HepG2 (cell line): ENCODE results near the gene TUBB2B.

Experiments used
- EP300 ChIP-seq, 3 experiments: sonication (generic) in 1 of 3; formaldehyde crosslinking in 1 of 3; IDR thresholded peaks; 2 replicates each; pipeline versions ENCODE4 v1.5.1 to v1.6.1; 2011 to 2020; ENCODE audit warnings: low read depth in 2 of 3, low read length in 2 of 3, borderline replicate concordance in 1 of 3, improper control_type of control experiment in 1 of 3, mild to moderate bottlenecking in 1 of 3, missing genetic modification reagents in 1 of 3, moderate library complexity in 1 of 3
- GTF2F1 ChIP-seq: fragments of 150-350 bp; IDR thresholded peaks from 2 replicates; pipeline ENCODE4 v1.6.1; 2014; ENCODE audit warnings: low read length
- HIVEP1 ChIP-seq: sonication (generic); formaldehyde crosslinking; IDR thresholded peaks from 2 replicates; pipeline ENCODE4 v1.4.0; 2020; ENCODE audit warnings: mild to moderate bottlenecking, missing genetic modification reagents
- MAFF ChIP-seq: IDR thresholded peaks from 2 replicates; pipeline ENCODE4 v1.6.1; 2011; ENCODE audit warnings: low read depth, low read length, improper control_type of control experiment
- RXRA ChIP-seq: sonication (generic); formaldehyde crosslinking; IDR thresholded peaks from 2 replicates; pipeline ENCODE4 v1.5.1; 2020; ENCODE audit warnings: missing genetic modification reagents
- ZNF274 ChIP-seq: sonication (generic); formaldehyde crosslinking; IDR thresholded peaks from 2 replicates; pipeline ENCODE4 v1.5.1; 2020; ENCODE audit warnings: mild to moderate bottlenecking, missing genetic modification reagents
- ZNF30 ChIP-seq: sonication (generic); formaldehyde crosslinking; IDR thresholded peaks from 2 replicates; pipeline ENCODE4 v1.5.0; 2020; ENCODE audit warnings: mild to moderate bottlenecking, missing genetic modification reagents
- TF ChIP-seq, protein P1 (sequence below): sonication (generic); formaldehyde crosslinking; IDR thresholded peaks from 2 replicates; pipeline ENCODE4 v1.4.0; 2020; ENCODE audit warnings: mild to moderate bottlenecking, missing genetic modification reagents, borderline replicate concordance
- TF ChIP-seq, protein P2 (sequence below): sonication (generic); formaldehyde crosslinking; IDR thresholded peaks from 2 replicates; pipeline ENCODE4 v1.5.0; 2020; ENCODE audit warnings: mild to moderate bottlenecking, missing genetic modification reagents, moderate library complexity
- TF ChIP-seq, protein P3 (sequence below): sonication (generic); formaldehyde crosslinking; IDR thresholded peaks from 2 replicates; pipeline ENCODE4 v1.8.0; 2022; ENCODE audit warnings: mild to moderate bottlenecking, missing genetic modification reagents; ENCODE audit not compliant: insufficient replicate concordance
- TF ChIP-seq, protein P4 (sequence below): sonication (generic); formaldehyde crosslinking; IDR thresholded peaks from 2 replicates; pipeline ENCODE4 v1.4.0; 2020; ENCODE audit warnings: mild to moderate bottlenecking, missing genetic modification reagents

DNA sequence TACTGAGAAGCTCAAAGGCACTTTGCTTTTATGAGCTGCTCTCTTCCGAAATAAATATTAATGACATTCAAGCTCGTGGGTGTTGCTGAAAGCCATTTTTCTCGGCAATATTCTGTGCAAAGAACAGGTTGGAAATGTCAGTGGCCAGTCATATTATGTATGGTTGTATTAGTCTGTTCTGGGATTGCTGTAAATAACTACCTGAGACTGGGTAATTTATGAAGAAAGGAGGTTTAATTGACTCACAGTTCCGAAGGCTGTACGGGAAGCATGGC lies 32.1 kb downstream of the TUBB2B start:
- TF ChIP-seq, protein P1, sequence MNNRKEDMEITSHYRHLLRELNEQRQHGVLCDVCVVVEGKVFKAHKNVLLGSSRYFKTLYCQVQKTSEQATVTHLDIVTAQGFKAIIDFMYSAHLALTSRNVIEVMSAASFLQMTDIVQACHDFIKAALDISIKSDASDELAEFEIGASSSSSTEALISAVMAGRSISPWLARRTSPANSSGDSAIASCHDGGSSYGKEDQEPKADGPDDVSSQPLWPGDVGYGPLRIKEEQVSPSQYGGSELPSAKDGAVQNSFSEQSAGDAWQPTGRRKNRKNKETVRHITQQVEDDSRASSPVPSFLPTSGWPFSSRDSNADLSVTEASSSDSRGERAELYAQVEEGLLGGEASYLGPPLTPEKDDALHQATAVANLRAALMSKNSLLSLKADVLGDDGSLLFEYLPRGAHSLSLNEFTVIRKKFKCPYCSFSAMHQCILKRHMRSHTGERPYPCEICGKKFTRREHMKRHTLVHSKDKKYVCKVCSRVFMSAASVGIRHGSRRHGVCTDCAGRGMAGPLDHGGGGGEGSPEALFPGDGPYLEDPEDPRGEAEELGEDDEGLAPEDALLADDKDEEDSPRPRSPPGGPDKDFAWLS (CRISPR knock-in tag): no peak
- TF ChIP-seq GTF2F1 (no peak), HIVEP1 (CRISPR knock-in tag) (no peak), ZNF274 (CRISPR knock-in tag) (no peak; the same call in 1 of the 2 replicates), MAFF (no peak), EP300 (IDR thresholded peaks at IDR 0.05; ENCODE audit: low read depth in 2 of 2, low read length in 2 of 2) (no peak), EP300 (CRISPR knock-in tag; IDR thresholded peaks at IDR 0.05; ENCODE audit: borderline replicate concordance) (no peak), ZNF30 (no peak), RXRA (CRISPR knock-in tag) (no peak)
- TF ChIP-seq, protein P2, sequence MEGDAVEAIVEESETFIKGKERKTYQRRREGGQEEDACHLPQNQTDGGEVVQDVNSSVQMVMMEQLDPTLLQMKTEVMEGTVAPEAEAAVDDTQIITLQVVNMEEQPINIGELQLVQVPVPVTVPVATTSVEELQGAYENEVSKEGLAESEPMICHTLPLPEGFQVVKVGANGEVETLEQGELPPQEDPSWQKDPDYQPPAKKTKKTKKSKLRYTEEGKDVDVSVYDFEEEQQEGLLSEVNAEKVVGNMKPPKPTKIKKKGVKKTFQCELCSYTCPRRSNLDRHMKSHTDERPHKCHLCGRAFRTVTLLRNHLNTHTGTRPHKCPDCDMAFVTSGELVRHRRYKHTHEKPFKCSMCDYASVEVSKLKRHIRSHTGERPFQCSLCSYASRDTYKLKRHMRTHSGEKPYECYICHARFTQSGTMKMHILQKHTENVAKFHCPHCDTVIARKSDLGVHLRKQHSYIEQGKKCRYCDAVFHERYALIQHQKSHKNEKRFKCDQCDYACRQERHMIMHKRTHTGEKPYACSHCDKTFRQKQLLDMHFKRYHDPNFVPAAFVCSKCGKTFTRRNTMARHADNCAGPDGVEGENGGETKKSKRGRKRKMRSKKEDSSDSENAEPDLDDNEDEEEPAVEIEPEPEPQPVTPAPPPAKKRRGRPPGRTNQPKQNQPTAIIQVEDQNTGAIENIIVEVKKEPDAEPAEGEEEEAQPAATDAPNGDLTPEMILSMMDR: no peak
- TF ChIP-seq, protein P3, sequence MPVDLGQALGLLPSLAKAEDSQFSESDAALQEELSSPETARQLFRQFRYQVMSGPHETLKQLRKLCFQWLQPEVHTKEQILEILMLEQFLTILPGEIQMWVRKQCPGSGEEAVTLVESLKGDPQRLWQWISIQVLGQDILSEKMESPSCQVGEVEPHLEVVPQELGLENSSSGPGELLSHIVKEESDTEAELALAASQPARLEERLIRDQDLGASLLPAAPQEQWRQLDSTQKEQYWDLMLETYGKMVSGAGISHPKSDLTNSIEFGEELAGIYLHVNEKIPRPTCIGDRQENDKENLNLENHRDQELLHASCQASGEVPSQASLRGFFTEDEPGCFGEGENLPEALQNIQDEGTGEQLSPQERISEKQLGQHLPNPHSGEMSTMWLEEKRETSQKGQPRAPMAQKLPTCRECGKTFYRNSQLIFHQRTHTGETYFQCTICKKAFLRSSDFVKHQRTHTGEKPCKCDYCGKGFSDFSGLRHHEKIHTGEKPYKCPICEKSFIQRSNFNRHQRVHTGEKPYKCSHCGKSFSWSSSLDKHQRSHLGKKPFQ: no peak
- TF ChIP-seq, protein P4, sequence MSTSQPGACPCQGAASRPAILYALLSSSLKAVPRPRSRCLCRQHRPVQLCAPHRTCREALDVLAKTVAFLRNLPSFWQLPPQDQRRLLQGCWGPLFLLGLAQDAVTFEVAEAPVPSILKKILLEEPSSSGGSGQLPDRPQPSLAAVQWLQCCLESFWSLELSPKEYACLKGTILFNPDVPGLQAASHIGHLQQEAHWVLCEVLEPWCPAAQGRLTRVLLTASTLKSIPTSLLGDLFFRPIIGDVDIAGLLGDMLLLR: no peak
